K562 (cell line): Measurements from ENCODE around the gene C1QTNF5. TPM values are rescaled to one million over a fixed set of nuclear protein-coding genes. Genes with fewer than 3 reads are reported as not detected.

Experiments
- BCLAF1 ChIP-seq, 2 experiments: fragments of 450-650 bp in 1 of 2; IDR thresholded peaks; 2 replicates each; pipeline ENCODE4 v1.6.1; 2011 to 2017; ENCODE audit warnings: low read depth in 2 of 2, antibody characterized with exemption in 1 of 2, borderline replicate concordance in 1 of 2, low read length in 1 of 2, mild to moderate bottlenecking in 1 of 2, mixed read lengths in 1 of 2; ENCODE audit not compliant: control insufficient read depth in 1 of 2
- CTCF ChIP-seq, 3 experiments: IDR thresholded peaks in 2 of 3; conservative IDR thresholded peaks in 1 of 3; 2 replicates each; pipeline ENCODE4 v1.5.1; 2011 to 2012; ENCODE audit warnings: low read length in 3 of 3, mild to moderate bottlenecking in 3 of 3, control low read depth in 2 of 3, improper control_type of control experiment in 1 of 3, inconsistent platforms in 1 of 3, low read depth in 1 of 3, mixed read lengths in 1 of 3, moderate library complexity in 1 of 3; ENCODE audit not compliant: insufficient read depth in 2 of 3
- MTA1 ChIP-seq: fragments of 450-650 bp; IDR thresholded peaks from 2 replicates; pipeline ENCODE4 v1.6.1; 2017; ENCODE audit warnings: borderline replicate concordance
- RBM17 ChIP-seq: fragments of 200-400 bp; formaldehyde crosslinking; IDR thresholded peaks from 2 replicates; pipeline ENCODE4 v1.6.1; 2017; ENCODE audit warnings: low read depth, mild to moderate bottlenecking, low read length, borderline replicate concordance
- REST ChIP-seq, 2 experiments: fragments of 450-650 bp; formaldehyde crosslinking in 1 of 2; IDR thresholded peaks; 2 replicates each; pipeline versions ENCODE4 v1.4.0 to v1.6.1; 2014 to 2020; ENCODE audit warnings: mild to moderate bottlenecking in 2 of 2, borderline replicate concordance in 1 of 2, low read depth in 1 of 2
- ZBTB26 ChIP-seq: fragments of 450-650 bp; formaldehyde crosslinking; IDR thresholded peaks from 2 replicates; pipeline ENCODE4 v1.4.0; 2022; ENCODE audit warnings: missing genetic modification characterization
- ZNF512 ChIP-seq: IDR thresholded peaks from 2 replicates; pipeline ENCODE4 v1.6.1; 2016; ENCODE audit warnings: missing genetic modification characterization, missing compliant biosample characterization
- polyA plus RNA-seq, 8 experiments: library from polyadenylated mRNA; depleted of rRNA in 4 of 8; stranded (reverse) in 5 of 8; unstranded in 3 of 8; fragments of >200 nt; fragmentation: Nextera tagmentation in 2 of 8; fragmentation: Illumina TruSeq in 1 of 8; extraction: Ambion mirVana in 2 of 8; extraction: Trizol in 1 of 8; gene quantifications; 2 replicates each; pipeline versions ENCODE4 v1.2.1 to v1.2.3, GENCODE V29; 2011 to 2014; ENCODE audit warnings: inconsistent platforms in 1 of 8, missing spikeins in 1 of 8
- total RNA-seq, 7 experiments: library from RNA; depleted of rRNA in 6 of 7; stranded (reverse); fragments of >200 nt in 6 of 7; fragmentation: Illumina TruSeq in 2 of 7; extraction: Trizol in 2 of 7; gene quantifications; 2 replicates each; pipeline versions ENCODE4 v1.2.1 to v1.2.3, GENCODE V29; 2011 to 2021; ENCODE audit warnings: low replicate concordance in 1 of 7

The C1QTNF5 gene
- total and polyA plus RNA-seq, 9 of the 15 experiments (the other 6 are each of a cell fraction or from before 2014, with no cell fraction given) = 0.07 to 0.76 (median 0.24) TPM; not detected in 1

GRCh38 chr11:119330237-119330636 is 10.4 kb downstream of the C1QTNF5 start (continued):
- TF ChIP-seq ZNF512 (tag) (peak; percentile 92), MTA1 (peak; percentile 15; the same call in 1 of the 2 replicates), REST (IDR thresholded peaks at IDR 0.05; ENCODE audit: borderline replicate concordance) (no peak), REST (CRISPR knock-in tag; IDR thresholded peaks at IDR 0.05; ENCODE audit: low read depth) (no peak), ZBTB26 (0 out of 2 replicates have a peak, but pooled peaks have one; percentile 40), BCLAF1 (IDR thresholded peaks at IDR 0.05; ENCODE audit: borderline replicate concordance in 1 of 2, control insufficient read depth in 1 of 2, low read depth in 2 of 2, low read length in 1 of 2) (no peak), CTCF (IDR thresholded peaks at IDR 0.05 in 2 of 3, conservative IDR thresholded peaks at IDR 0.05 in 1 of 3; ENCODE audit: insufficient read depth in 2 of 3, low read depth in 1 of 3, low read length in 3 of 3) (no peak), RBM17 (no peak)
